GM21619 (cell line): ENCODE data around the gene CIPC.

Experiments used
- ATAC-seq: cut with Tn5 transposase; IDR thresholded peaks from one replicate; pipeline ENCODE4 v1.9.1; 2021; ENCODE audit not compliant: unreplicated experiment

The CIPC gene

DNA sequence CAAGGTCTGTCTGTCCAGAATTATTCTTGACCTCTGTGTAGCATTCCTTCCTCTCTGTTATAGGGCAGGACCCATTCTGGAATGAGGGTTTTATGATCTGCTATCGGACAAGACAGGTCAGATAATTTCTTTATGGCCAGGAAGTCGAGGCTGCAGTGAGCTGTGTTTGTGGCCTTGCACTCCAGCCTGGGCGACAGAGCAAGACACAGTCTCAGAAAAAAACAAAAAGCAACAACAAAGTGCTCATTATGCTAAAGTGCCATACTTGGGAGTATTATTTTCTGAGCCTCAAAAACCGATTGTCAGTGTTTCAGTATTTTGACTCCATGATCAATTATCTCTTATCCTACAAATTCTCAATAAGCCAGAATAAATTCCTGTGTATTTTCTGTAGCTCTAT is 4.1 kb downstream of the CIPC start:
- no peak for ATAC-seq

DNA sequence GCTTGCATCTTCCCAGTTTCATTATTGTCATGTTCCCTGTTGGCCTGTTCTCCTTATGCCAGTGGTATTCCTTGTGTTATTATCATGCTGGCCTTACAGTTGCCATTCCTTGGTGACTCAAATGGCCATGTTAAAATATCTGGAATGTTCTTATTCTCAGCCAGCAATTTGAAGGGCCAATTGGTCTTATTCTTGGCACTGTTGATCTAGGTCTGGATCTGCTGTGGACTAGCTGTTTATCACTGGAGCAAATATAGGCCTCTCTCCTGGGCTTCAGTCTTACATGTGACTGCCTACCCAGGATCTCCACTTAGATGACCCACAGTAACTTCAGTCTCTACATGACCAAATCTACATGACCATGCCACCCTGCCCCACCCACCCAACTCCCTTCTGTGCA is 5.4 kb downstream of the CIPC start:
- ATAC-seq, result no peak

DNA sequence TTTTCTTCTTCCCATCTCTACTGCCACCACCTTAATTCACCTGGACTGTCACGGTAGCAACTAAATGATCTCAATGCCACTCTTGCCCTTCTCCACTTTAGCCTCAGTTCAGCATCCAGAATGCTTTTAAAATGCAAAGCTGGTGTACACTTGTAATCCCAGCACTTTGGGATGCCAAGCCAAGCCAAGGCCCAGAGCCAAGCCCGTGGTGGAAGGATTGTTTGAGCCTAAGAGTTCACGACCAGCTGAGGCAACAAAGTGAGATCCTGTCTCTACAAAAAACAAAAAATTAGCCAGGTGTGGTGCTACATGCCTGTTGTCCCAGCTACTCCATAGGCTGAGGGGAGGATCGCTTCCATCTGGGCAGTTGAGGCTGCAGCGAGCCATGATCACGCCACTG is 5.9 kb downstream of the CIPC start:
- no peak for ATAC-seq

DNA sequence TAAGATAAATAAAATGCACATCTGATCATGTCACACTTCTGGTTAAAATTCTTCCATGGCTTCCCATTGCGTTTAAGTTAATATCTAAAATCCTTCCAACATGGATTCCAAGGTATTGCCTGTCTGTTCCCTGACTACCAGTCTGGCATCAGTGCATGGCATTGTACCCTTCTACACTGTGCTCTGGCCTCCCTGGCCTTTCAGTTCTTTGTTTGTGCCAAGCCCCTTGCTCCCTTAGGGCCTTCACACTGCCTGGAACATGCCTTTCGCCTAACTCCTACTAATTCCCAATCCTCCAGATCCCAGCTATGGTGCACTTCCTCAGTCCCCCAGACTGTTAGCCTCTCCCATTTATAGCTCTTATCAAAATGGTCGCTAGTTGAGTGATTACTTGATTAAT is 6.3 kb downstream of the CIPC start:
- ATAC-seq, result no peak

DNA sequence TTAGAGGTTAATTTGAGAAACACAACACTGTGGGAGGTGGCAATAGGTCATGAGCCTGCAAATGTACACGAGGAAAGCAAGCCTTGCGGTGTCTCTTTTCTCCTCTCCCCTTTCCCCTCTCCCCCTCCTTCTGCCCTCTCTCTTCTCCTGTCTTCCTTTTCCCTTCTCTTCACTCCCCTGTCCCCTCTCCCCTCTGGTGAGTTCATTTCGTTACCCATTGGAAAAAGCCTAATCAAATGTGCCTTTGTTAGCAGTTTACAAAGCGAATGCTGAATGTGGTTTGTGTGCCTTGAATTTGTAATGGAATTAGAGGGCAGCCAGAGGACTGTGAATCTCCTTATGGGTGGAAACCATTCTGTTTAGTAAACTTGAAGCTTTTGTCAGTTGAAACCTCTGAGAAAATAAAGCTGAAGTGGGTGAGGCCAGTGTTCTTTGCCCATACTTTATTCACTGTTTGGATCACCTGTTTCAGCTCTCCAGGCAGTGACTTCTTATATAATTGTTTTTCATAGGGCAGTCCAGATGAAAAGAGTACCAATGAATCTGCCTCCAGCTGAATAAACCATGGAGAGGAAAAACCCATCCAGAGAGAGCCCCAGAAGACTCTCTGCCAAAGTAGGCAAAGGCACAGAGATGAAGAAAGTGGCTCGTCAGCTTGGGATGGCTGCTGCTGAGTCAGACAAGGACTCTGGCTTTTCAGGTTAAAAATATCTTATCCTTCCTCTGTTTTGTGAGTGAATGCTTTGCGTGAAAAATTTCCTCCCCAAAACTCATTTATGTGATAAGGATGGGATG is 7.3 kb downstream of the CIPC start:
- ATAC-seq, result no peak

DNA sequence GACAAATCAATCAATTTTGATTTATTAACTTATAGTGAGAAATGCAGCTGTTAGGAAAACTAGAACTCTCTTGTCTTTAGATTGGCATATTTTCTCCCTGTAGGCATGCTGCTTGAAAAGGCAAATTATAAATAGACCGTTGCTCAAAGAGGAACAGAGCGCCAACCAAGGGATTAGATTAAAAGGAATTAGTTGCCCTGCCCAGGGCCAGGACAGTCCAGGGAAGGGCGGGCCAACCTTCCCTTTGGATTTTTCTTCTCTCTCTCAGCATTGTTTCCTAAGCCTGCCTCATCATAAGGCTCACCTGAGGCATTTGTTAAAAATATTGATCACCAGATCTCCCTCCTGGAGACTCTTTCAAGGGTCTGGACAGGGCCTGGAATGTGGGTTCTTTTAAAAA is 8.6 kb downstream of the CIPC start:
- no peak for ATAC-seq

DNA sequence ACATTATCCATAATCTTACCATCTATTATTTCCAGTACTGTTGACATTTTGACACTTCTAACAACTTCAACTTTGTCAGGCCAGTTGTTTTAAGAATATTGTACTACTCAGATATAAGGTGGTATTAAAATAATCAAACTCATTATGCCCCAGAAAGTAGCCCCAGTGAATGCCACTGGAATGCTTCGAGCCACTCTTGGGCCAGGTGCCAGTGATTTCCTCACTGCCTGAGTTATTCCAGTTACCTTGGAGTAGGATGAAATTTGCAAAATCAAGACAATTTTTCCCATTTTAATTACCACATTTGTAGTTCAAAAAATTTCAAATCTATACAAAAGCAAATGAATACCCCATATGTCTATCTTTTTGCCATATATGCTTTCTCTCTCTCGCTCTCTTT is 9.2 kb downstream of the CIPC start:
- ATAC-seq, result no peak

DNA sequence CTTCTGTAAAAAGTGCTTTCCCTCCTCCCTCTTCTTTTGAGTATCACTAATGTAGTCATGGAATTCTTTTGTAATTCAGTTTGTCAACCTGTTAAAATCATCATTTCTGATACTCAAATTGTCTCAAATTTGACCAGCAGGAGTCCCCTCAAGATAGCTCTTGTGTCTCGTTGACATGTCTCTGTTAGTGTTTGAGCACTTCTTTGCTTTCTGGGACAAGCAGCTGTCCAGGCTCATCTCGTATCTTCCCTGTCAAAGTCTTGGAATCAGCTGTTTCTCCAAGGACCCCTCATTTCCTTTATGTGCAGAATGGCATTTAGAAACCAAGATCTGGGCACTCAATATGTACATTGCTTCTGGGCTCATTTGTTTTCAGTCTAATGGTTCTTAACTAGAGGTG is 10.7 kb downstream of the CIPC start:
- no peak for ATAC-seq

GRCh38 chr14:77109656-77110055 is 11.6 kb downstream of the CIPC start:
- no peak for ATAC-seq

DNA sequence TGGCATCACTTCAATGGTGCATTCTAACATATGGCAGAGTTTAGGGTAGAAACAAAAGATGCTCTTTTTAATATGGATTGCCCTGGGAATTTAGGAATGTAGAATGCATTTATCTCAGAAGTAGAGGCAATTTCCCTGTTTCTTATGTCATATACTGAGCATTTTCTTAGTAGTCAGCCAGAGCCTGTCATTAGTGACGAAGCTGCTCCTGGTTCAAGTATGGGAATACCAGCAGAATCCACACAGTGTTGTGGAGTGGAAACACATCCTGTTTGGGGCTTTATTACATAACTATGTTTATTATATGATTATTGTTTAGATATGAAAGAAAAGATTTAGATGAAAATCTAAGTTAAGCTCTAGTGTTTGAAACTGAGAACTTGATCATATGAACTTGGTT is 12.2 kb downstream of the CIPC start:
- ATAC-seq, result no peak

GRCh38 chr14:77111021-77111420 is 13.0 kb downstream of the CIPC start:
- no peak for ATAC-seq

DNA sequence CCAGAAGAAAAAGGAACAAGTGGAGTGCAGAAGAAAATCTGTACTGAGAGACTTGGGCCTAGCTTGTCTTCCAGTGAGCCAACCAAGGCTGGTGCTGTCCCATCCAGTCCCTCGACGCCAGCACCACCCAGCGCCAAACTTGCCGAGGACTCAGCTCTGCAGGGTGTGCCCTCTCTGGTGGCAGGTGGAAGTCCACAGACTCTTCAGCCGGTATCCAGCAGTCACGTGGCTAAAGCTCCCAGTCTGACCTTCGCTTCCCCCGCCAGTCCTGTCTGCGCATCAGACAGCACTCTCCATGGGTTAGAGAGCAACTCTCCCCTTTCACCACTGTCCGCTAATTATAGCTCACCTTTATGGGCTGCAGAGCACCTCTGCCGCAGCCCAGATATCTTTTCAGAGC is 15.6 kb downstream of the CIPC start:
- ATAC-seq, result no peak

DNA sequence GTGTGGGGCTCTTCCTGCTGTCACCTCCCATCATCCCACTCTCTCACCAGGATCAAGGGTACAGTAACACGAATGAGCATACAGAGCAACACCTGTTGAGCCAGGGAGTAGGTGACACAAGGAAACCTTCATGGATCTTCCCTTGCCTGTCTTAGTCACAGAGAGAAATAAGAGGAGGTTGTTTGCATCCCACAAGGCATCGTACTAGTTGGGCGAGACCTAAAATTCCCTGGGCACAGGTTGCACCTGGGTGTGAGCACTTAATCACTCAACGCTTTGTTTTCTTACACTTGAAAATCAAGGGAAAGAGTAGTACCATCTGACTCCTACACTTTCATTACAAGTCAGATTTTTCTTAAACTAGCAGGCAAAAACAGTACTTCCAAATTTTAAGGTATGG is 16.6 kb downstream of the CIPC start:
- ATAC-seq, result no peak

- ATAC-seq, result no peak
Measured at GRCh38 chr14:77116172-77116817, 18.2 kb downstream of the CIPC start.

GRCh38 chr14:77119851-77120250 is 21.8 kb downstream of the CIPC start:
- ATAC-seq, result no peak

DNA sequence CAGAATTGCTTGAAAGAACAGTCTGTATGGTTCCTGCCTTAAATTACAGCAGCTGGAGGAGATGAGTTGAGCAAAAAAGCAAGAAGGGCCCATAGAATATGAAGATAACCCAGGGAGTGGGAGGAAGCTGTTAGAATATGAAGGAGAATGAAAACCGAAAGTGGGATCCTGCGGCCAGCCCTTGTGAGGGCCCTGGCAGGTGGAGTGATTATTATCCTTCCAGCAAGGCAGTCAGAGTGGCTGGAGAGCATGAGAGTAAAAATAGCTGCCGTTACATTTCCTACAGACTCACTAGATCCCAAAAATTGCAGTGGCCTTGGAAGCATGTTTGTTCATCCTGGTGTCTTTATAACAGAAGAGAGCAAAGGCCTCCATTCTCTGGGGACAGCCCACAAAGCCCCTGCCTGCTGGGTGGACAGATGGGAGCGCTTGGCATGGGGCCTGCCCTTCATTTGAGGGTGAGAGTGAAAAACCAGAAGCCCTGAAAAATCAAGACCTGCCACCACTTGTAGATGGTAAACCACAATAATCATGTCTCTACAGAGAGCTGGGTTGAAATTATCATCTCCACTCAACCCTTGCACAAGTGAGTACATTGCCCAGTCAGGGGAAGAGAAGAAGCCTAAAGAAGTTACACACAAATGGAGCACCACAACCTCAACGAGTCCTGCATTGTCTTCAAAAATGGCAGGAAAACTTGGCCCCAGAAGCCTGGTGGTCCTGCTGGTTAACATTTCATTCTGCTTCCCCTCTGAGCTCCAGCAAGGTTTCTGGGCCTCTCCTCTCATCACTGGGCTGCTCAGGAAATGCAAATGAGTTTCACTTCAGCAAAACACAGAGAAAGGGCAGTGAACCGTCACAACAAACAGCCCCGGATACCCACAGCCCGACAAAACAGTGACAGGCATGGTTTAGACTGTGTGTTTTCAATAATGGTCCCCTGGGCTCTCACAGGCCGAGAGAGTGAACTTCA is 23.0 kb downstream of the CIPC start:
- peak; percentile 79 for ATAC-seq

GRCh38 chr14:77122526-77123125 is 24.6 kb downstream of the CIPC start:
- no peak for ATAC-seq

- no peak for ATAC-seq
Measured at GRCh38 chr14:77123381-77124325, 25.6 kb downstream of the CIPC start.

DNA sequence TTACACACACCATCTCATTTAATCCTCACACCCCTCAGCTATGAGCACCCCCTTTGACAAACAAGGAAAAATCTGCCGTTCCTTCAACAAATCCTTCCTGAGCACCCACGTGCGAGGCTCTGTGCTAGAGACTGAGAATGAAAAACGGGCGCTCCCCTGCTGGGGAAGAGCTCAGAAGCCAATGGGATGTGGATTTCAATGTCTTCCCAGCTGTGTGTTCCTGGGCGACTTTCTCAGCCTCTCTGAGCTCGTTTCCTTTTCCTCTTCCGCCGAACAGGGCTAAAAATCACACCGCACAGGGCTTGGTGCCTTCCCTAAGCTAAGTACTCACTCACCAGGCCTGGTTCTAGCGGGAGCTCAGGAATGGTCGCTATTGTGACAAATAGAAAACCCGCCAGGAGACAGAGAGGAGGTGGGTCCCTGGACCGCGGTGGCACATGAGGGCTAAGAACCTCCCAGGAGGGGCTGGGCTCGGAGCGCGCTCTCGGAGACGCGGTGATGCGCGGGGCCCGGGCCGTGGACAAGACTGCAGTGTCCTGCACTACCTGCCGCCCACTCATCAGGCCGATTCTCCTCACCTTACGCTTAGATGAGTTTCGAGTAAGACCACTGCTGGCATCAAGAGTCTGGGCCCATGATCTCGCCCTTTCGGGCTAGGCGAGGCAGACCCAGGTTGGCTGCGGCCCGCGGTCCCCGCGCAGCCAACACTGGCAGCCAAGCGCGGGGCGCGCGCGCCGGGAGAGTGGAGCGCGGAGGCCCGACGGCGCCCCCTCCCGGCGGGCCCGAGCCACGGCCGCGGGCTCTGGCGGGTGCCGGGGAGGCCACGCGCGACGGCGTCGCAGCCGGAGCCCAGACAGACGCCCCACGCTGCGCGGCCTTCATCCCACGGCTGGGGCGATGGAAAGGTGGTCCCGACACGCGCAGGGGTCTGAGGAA is 26.6 kb downstream of the CIPC start:
- no peak for ATAC-seq
